SK-N-SH (cell line): Measurements from ENCODE around the gene CD3G. TPM values are rescaled to one million over a fixed set of nuclear protein-coding genes. Genes with fewer than 3 reads are reported as not detected.

ENCODE experiments used
- CTCF ChIA-PET: fragments of 300-600, 350-600 bp; formaldehyde crosslinking; extraction: SDS; loops from one replicate; lab custom pipeline; 2021; lab: Yijun Ruan, JAX
- POLR2A ChIA-PET: fragments of 350-600 bp; sonication (Branson Sonifier 250); formaldehyde crosslinking; extraction: SDS; loops from one replicate; lab custom pipeline; 2020; ENCODE audit warnings: antibody characterized with exemption, inconsistent platforms; lab: Yijun Ruan, JAX
- DNase-seq: peaks from one replicate; pipeline ENCODE4 v3.0.0; 2012
- H2AFZ ChIP-seq: fragments of 200-600 bp; sonication (generic); 2 replicates; pipeline ENCODE4 v1.8.1; 2016; ENCODE audit warnings: antibody characterized with exemption, mild to moderate bottlenecking, low read depth
- H3F3A ChIP-seq: fragments of 200-600 bp; sonication (generic); replicated peaks from 2 replicates; pipeline ENCODE3; 2016; ENCODE audit warnings: antibody characterized with exemption, mild to moderate bottlenecking; ENCODE audit not compliant: insufficient read depth
- H3K27ac ChIP-seq, 2 experiments: fragments of 200-500 bp in 1 of 2; fragments of 200-600 bp in 1 of 2; sonication (Bioruptor generic) in 1 of 2; sonication (generic), shearing (Covaris generic) in 1 of 2; 2 replicates each; pipeline versions ENCODE4 v1.5.1 to v1.6.1; 2014 to 2016; ENCODE audit warnings: low read depth in 2 of 2, inconsistent platforms in 1 of 2, low read length in 1 of 2, mild to moderate bottlenecking in 1 of 2, mixed read lengths in 1 of 2
- H3K27me3 ChIP-seq: fragments of 200-600 bp; sonication (generic), shearing (Covaris generic); 2 replicates; pipeline ENCODE4 v1.6.1; 2016; ENCODE audit warnings: mixed run types; ENCODE audit not compliant: insufficient read depth
- H3K36me3 ChIP-seq, 2 experiments: fragments of 200-500 bp in 1 of 2; fragments of 200-600 bp in 1 of 2; sonication (Bioruptor generic) in 1 of 2; sonication (generic) in 1 of 2; replicated peaks in 1 of 2; 2 replicates each; pipeline versions ENCODE3 to v1.5.1; 2014 to 2016; ENCODE audit warnings: low read length in 1 of 2, mild to moderate bottlenecking in 1 of 2; ENCODE audit not compliant: insufficient read depth in 2 of 2, control insufficient read depth in 1 of 2
- H3K4me1 ChIP-seq, 2 experiments: fragments of 200-500 bp in 1 of 2; fragments of 200-600 bp in 1 of 2; sonication (Bioruptor generic) in 1 of 2; sonication (generic), shearing (Covaris generic) in 1 of 2; 2 replicates each; pipeline versions ENCODE4 v1.5.1 to v1.6.1; 2014 to 2016; ENCODE audit warnings: low read depth in 1 of 2, low read length in 1 of 2, mixed run types in 1 of 2; ENCODE audit not compliant: insufficient read depth in 2 of 2, control insufficient read depth in 1 of 2
- H3K4me2 ChIP-seq: fragments of 200-600 bp; sonication (generic), shearing (Covaris generic); 2 replicates; pipeline ENCODE4 v1.6.1; 2017; ENCODE audit warnings: mixed run types
- H3K4me3 ChIP-seq, 2 experiments: fragments of 200-500 bp in 1 of 2; fragments of 200-600 bp in 1 of 2; sonication (Bioruptor generic) in 1 of 2; sonication (generic), shearing (Covaris generic) in 1 of 2; 2 replicates each; pipeline versions ENCODE4 v1.5.1 to v1.8.1; 2014 to 2016; ENCODE audit warnings: low read depth in 2 of 2, inconsistent platforms in 1 of 2, low read length in 1 of 2, mild to moderate bottlenecking in 1 of 2, mixed read lengths in 1 of 2, moderate library complexity in 1 of 2
- H3K79me2 ChIP-seq: fragments of 200-600 bp; sonication (generic); 2 replicates; pipeline ENCODE4 v1.8.1; 2017; ENCODE audit warnings: mild to moderate bottlenecking; ENCODE audit not compliant: insufficient read depth
- H3K9ac ChIP-seq: fragments of 200-600 bp; sonication (generic); 2 replicates; pipeline ENCODE4 v1.6.1; 2017; ENCODE audit warnings: mixed run types
- H3K9me2 ChIP-seq: fragments of 200-600 bp; sonication (generic); 2 replicates; pipeline ENCODE4 v1.6.1; 2017; ENCODE audit warnings: mixed run types
- H3K9me3 ChIP-seq: fragments of 200-600 bp; sonication (generic); 2 replicates; pipeline ENCODE4 v1.6.1; 2017; ENCODE audit warnings: mixed run types, mild to moderate bottlenecking, moderate library complexity
- H4K20me1 ChIP-seq: fragments of 200-600 bp; sonication (generic); 2 replicates; pipeline ENCODE4 v1.6.1; 2017; ENCODE audit warnings: mild to moderate bottlenecking, mixed run types; ENCODE audit not compliant: insufficient read depth
- CHD2 ChIP-seq: fragments of 150-350 bp; IDR thresholded peaks from 2 replicates; pipeline ENCODE4 v1.6.1; 2018; ENCODE audit warnings: low read length; ENCODE audit not compliant: partially characterized antibody
- EZH2phosphoT487 ChIP-seq: fragments of 200-600 bp; sonication (generic); IDR thresholded peaks from 2 replicates; pipeline ENCODE4 v1.6.1; 2017; ENCODE audit warnings: low read depth, mixed run types, mild to moderate bottlenecking, antibody characterized with exemption, moderate library complexity, borderline replicate concordance
- FOXM1 ChIP-seq: IDR thresholded peaks from 2 replicates; pipeline ENCODE4 v1.4.0; 2012; ENCODE audit warnings: low read depth, mild to moderate bottlenecking
- GABPA ChIP-seq: IDR thresholded peaks from 2 replicates; pipeline ENCODE4 v1.4.0; 2012; ENCODE audit warnings: low read depth, mild to moderate bottlenecking
- IRF3 ChIP-seq: fragments of 150-350 bp; IDR thresholded peaks from 2 replicates; pipeline ENCODE4 v1.6.1; 2016; ENCODE audit warnings: mild to moderate bottlenecking, low read depth, low read length
- JUND ChIP-seq: IDR thresholded peaks from 2 replicates; pipeline ENCODE4 v1.4.0; 2012
- MEF2A ChIP-seq: IDR thresholded peaks from 2 replicates; pipeline ENCODE4 v1.4.0; 2012; ENCODE audit warnings: low read depth, borderline replicate concordance
- NFIC ChIP-seq: IDR thresholded peaks from 2 replicates; pipeline ENCODE4 v1.4.0; 2012; ENCODE audit warnings: borderline replicate concordance
- POLR2AphosphoS5 ChIP-seq: IDR thresholded peaks from 2 replicates; pipeline ENCODE4 v1.6.1; 2012; ENCODE audit warnings: low read depth, low read length
- RCOR1 ChIP-seq: fragments of 150-350 bp; IDR thresholded peaks from 2 replicates; pipeline ENCODE4 v1.6.1; 2017; ENCODE audit warnings: antibody characterized with exemption, low read length
- RXRA ChIP-seq: IDR thresholded peaks from 2 replicates; pipeline ENCODE4 v1.4.0; 2012; ENCODE audit warnings: low read depth, mild to moderate bottlenecking, borderline replicate concordance
- SMC3 ChIP-seq: IDR thresholded peaks from 2 replicates; pipeline ENCODE4 v1.6.1; 2012; ENCODE audit warnings: low read depth, low read length, improper control_type of control experiment
- TEAD4 ChIP-seq: IDR thresholded peaks from 2 replicates; pipeline ENCODE4 v1.4.0; 2012; ENCODE audit warnings: mild to moderate bottlenecking, borderline replicate concordance; ENCODE audit not compliant: insufficient read depth
- USF2 ChIP-seq: fragments of 150-350 bp; IDR thresholded peaks from 2 replicates; pipeline ENCODE4 v1.6.1; 2017; ENCODE audit warnings: antibody characterized with exemption, low read length, low read depth, borderline replicate concordance
- YY1 ChIP-seq: IDR thresholded peaks from 2 replicates; pipeline ENCODE4 v1.4.0; 2012; ENCODE audit warnings: low read depth, mild to moderate bottlenecking
- WGBS: methylation state at CpG from one replicate; pipeline ENCODE4 v1.1.6; 2017; ENCODE audit warnings: low lambda C conversion rate; 5-methylcytosine and 5-hydroxymethylcytosine counted together
- polyA plus RNA-seq, 3 experiments: library from polyadenylated mRNA; depleted of rRNA; stranded (reverse); fragments of >200 nt; gene quantifications; 2 replicates each; pipeline ENCODE4 v1.2.3, GENCODE V29; 2012
- TF ChIP-seq, protein P1 (sequence below): IDR thresholded peaks from 2 replicates; pipeline ENCODE4 v1.4.0; 2012; ENCODE audit warnings: low read depth
- TF ChIP-seq, protein P2 (sequence below): IDR thresholded peaks from 2 replicates; pipeline ENCODE4 v1.4.0; 2012; ENCODE audit warnings: low read depth, borderline replicate concordance

The CD3G gene
- polyA plus RNA-seq (2012; rRNA removed) = not detected in 2 replicates
- not detected in 2 replicates for polyA plus RNA-seq (2012; cell fraction: cytosol; rRNA removed)
- not detected in 2 replicates for polyA plus RNA-seq (2012; cell fraction: nucleus; rRNA removed)

- H3K27ac ChIP-seq = no peak within 1 kb of the TSS
- H3K9ac ChIP-seq = no peak within 1 kb of the TSS
- POLR2A ChIA-PET = no interaction called here
- no peaks in the 10 kb centered on the region for H3K9me2 ChIP-seq
- TF ChIP-seq SMC3 (no peak), YY1 (no peak), TEAD4 (no peak), POLR2AphosphoS5 (no peak), JUND (no peak), GABPA (no peak), IRF3 (no peak), FOXM1 (no peak), CHD2 (no peak), RCOR1 (no peak), MEF2A (no peak), USF2 (no peak), NFIC (no peak), RXRA (no peak)
- TF ChIP-seq, protein P1, sequence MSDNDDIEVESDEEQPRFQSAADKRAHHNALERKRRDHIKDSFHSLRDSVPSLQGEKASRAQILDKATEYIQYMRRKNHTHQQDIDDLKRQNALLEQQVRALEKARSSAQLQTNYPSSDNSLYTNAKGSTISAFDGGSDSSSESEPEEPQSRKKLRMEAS = no peak
- H4K20me1 ChIP-seq = no peaks in the 10 kb centered on the region
- H2AFZ ChIP-seq = no peak within 1 kb of the TSS
- no peaks in the 10 kb centered on the region for H3K36me3 ChIP-seq
- CTCF ChIA-PET = no interaction called here
- no peak within 1 kb of the TSS for H3K4me3 ChIP-seq
- peaks cover 20% of the 10 kb centered on the region; the same call in 1 of the 2 replicates for H3K27me3 ChIP-seq
- no peaks in the 10 kb centered on the region for H3K79me2 ChIP-seq
- no peaks in the 10 kb centered on the region for H3F3A ChIP-seq
- H3K4me2 ChIP-seq = no peak within 1 kb of the TSS
- H3K4me1 ChIP-seq = no peaks in the 10 kb centered on the region
- 20% methylated on average over 6 of the region's 6 CpGs for whole genome bisulfite sequencing
- H3K9me3 ChIP-seq = no peaks in the 10 kb centered on the region
- no peak for DNase-seq
Measured at GRCh38 chr11:118343981-118344515, at the start of gene CD3G. CD3G (plus strand) TSS chr11:118344344; CDS start chr11:118344424, 80 bp downstream.

DNA sequence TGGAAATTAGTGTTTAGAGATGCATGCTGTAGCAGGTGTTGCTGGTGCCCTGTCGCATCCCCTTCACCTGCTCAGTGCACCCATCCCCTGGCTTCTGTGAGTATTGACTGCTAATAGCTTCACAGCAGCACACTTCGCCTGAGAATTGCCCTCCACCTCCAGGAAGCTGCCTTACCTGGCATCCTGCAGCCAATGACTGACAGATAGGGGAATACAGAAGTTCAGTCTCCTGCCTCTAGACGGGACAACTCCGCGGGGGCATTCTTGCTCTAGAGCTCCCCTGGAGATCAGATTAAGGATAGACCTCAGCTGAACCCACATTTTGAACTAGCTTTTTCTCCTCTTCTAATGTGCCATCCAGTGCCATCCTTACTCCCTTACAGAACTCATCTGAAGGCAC lies 48.9 kb upstream of the CD3G start:
- Histone ChIP-seq H3K27ac (no peak overlapping the region), H3K4me3 (no peak overlapping the region), H3K36me3 (no peaks in the 10 kb centered on the region), H3K9me3 (no peaks in the 10 kb centered on the region), H2AFZ (no peak overlapping the region), H3K9ac (no peak overlapping the region), H3F3A (no peaks in the 10 kb centered on the region), H4K20me1 (no peaks in the 10 kb centered on the region), H3K4me2 (no peak overlapping the region), H3K4me1 (no peaks in the 10 kb centered on the region), H3K9me2 (no peaks in the 10 kb centered on the region), H3K27me3 (no peaks in the 10 kb centered on the region; the same call in 1 of the 2 replicates), H3K79me2 (no peaks in the 10 kb centered on the region)
- ChIA-PET CTCF (interaction anchor here (0.8 to 1.6 kb wide), 6 partner anchors 9 to 123 kb away, joined by 3 to 4 read pairs (median 4); partner anchors contain the start of gene CD3E), POLR2A (no interaction called here)
- TF ChIP-seq, protein P2, sequence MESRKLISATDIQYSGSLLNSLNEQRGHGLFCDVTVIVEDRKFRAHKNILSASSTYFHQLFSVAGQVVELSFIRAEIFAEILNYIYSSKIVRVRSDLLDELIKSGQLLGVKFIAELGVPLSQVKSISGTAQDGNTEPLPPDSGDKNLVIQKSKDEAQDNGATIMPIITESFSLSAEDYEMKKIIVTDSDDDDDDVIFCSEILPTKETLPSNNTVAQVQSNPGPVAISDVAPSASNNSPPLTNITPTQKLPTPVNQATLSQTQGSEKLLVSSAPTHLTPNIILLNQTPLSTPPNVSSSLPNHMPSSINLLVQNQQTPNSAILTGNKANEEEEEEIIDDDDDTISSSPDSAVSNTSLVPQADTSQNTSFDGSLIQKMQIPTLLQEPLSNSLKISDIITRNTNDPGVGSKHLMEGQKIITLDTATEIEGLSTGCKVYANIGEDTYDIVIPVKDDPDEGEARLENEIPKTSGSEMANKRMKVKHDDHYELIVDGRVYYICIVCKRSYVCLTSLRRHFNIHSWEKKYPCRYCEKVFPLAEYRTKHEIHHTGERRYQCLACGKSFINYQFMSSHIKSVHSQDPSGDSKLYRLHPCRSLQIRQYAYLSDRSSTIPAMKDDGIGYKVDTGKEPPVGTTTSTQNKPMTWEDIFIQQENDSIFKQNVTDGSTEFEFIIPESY = no peak
- TF ChIP-seq EZH2phosphoT487 = no peak
- no peak for TF ChIP-seq JUND
- WGBS = 51% methylated on average over 5 of the region's 5 CpGs
- DNase-seq = no peak
